ENCODE data around the gene MYO16.

The MYO16 gene

GRCh38 chr13:109126178-109126577, 496.8 kb downstream of the MYO16 start:
- WGBS, result 90% methylated on average over 5 of the region's 5 CpGs
- H3K4me1 ChIP-seq (ENCODE audit: insufficient read depth, low read length), result no peaks in the 10 kb centered on the region
- no peak overlapping the region for H3K4me3 ChIP-seq (ENCODE audit: low read length)
- no peak overlapping the region for H3K9ac ChIP-seq (ENCODE audit: low read depth, low read length)
- no peak overlapping the region for H3K27ac ChIP-seq (ENCODE audit: low read depth, low read length)
- H3K9me3 ChIP-seq (ENCODE audit: insufficient read depth, low read depth, low read length), result no peaks in the 10 kb centered on the region
- no peaks in the 10 kb centered on the region for H3K36me3 ChIP-seq (ENCODE audit: insufficient read depth, low read length)
- H3K27me3 ChIP-seq (ENCODE audit: insufficient read depth, low read length), result no peaks in the 10 kb centered on the region

- peaks cover 7% of the 10 kb centered on the region for H3K4me1 ChIP-seq (ENCODE audit: insufficient read depth, low read length)
- no peaks in the 10 kb centered on the region for H3K9me3 ChIP-seq (ENCODE audit: insufficient read depth, low read depth, low read length)
- no peak overlapping the region for H3K9ac ChIP-seq (ENCODE audit: low read depth, low read length)
- WGBS, result 95% methylated on average over 32 of the region's 34 CpGs
- no peaks in the 10 kb centered on the region for H3K36me3 ChIP-seq (ENCODE audit: insufficient read depth, low read length)
- no peaks in the 10 kb centered on the region for H3K27me3 ChIP-seq (ENCODE audit: insufficient read depth, low read length)
- no peak overlapping the region for H3K27ac ChIP-seq (ENCODE audit: low read depth, low read length)
- no peak overlapping the region for H3K4me3 ChIP-seq (ENCODE audit: low read length)
Observed at GRCh38 chr13:109126891-109127641, 497.7 kb downstream of the MYO16 start.

- WGBS, result 93% methylated on average over 5 of the region's 6 CpGs
- no peak overlapping the region for H3K27ac ChIP-seq (ENCODE audit: low read depth, low read length)
- no peaks in the 10 kb centered on the region for H3K9me3 ChIP-seq (ENCODE audit: insufficient read depth, low read depth, low read length)
- no peak overlapping the region for H3K9ac ChIP-seq (ENCODE audit: low read depth, low read length)
- no peaks in the 10 kb centered on the region for H3K36me3 ChIP-seq (ENCODE audit: insufficient read depth, low read length)
- H3K4me3 ChIP-seq (ENCODE audit: low read length), result no peak overlapping the region
- peaks cover 7% of the 10 kb centered on the region for H3K4me1 ChIP-seq (ENCODE audit: insufficient read depth, low read length)
- H3K27me3 ChIP-seq (ENCODE audit: insufficient read depth, low read length), result no peaks in the 10 kb centered on the region
Observed at GRCh38 chr13:109128121-109128520, 498.7 kb downstream of the MYO16 start.

- 87% methylated on average over 5 of the region's 6 CpGs for whole genome bisulfite sequencing
- Histone ChIP-seq H3K9ac (ENCODE audit: low read depth, low read length) (no peak overlapping the region), H3K9me3 (ENCODE audit: insufficient read depth, low read depth, low read length) (no peaks in the 10 kb centered on the region), H3K4me3 (ENCODE audit: low read length) (no peak overlapping the region), H3K4me1 (ENCODE audit: insufficient read depth, low read length) (peaks cover 7% of the 10 kb centered on the region), H3K27me3 (ENCODE audit: insufficient read depth, low read length) (no peaks in the 10 kb centered on the region), H3K36me3 (ENCODE audit: insufficient read depth, low read length) (no peaks in the 10 kb centered on the region), H3K27ac (ENCODE audit: low read depth, low read length) (no peak overlapping the region)
Observed at GRCh38 chr13:109130093-109130835, 500.9 kb downstream of the MYO16 start.

- WGBS, result 58% methylated on average over 10 of the region's 10 CpGs
- Histone ChIP-seq H3K9ac (ENCODE audit: low read depth, low read length) (no peak overlapping the region), H3K27ac (ENCODE audit: low read depth, low read length) (no peak overlapping the region; the same call in 1 of the 2 replicates), H3K36me3 (ENCODE audit: insufficient read depth, low read length) (no peaks in the 10 kb centered on the region), H3K27me3 (ENCODE audit: insufficient read depth, low read length) (no peaks in the 10 kb centered on the region), H3K4me1 (ENCODE audit: insufficient read depth, low read length) (peaks cover 7% of the 10 kb centered on the region), H3K9me3 (ENCODE audit: insufficient read depth, low read depth, low read length) (no peaks in the 10 kb centered on the region), H3K4me3 (ENCODE audit: low read length) (no peak overlapping the region)
Observed at GRCh38 chr13:109131698-109132257, 502.4 kb downstream of the MYO16 start.

- peaks cover 7% of the 10 kb centered on the region for H3K4me1 ChIP-seq (ENCODE audit: insufficient read depth, low read length)
- peaks cover 10% of the 10 kb centered on the region for H3K9me3 ChIP-seq (ENCODE audit: insufficient read depth, low read depth, low read length)
- no peak overlapping the region for H3K27ac ChIP-seq (ENCODE audit: low read depth, low read length)
- H3K4me3 ChIP-seq (ENCODE audit: low read length), result no peak overlapping the region
- H3K27me3 ChIP-seq (ENCODE audit: insufficient read depth, low read length), result no peaks in the 10 kb centered on the region
- H3K36me3 ChIP-seq (ENCODE audit: insufficient read depth, low read length), result no peaks in the 10 kb centered on the region
- 91% methylated on average over 6 of the region's 6 CpGs for WGBS
- H3K9ac ChIP-seq (ENCODE audit: low read depth, low read length), result no peak overlapping the region
Observed at GRCh38 chr13:109135018-109135417, 505.6 kb downstream of the MYO16 start.

GRCh38 chr13:109136873-109137272, 507.5 kb downstream of the MYO16 start:
- Histone ChIP-seq H3K36me3 (ENCODE audit: insufficient read depth, low read length) (no peaks in the 10 kb centered on the region), H3K27ac (ENCODE audit: low read depth, low read length) (no peak overlapping the region)
- 94% methylated on average over 2 of the region's 2 CpGs for WGBS

GRCh38 chr13:109139346-109139745, 509.9 kb downstream of the MYO16 start:
- no peaks in the 10 kb centered on the region for H3K4me1 ChIP-seq (ENCODE audit: insufficient read depth, low read length)
- H3K36me3 ChIP-seq (ENCODE audit: insufficient read depth, low read length), result no peaks in the 10 kb centered on the region
- no peak overlapping the region for H3K27ac ChIP-seq (ENCODE audit: low read depth, low read length)
- H3K9me3 ChIP-seq (ENCODE audit: insufficient read depth, low read depth, low read length), result peaks cover 12% of the 10 kb centered on the region
- no peaks in the 10 kb centered on the region for H3K27me3 ChIP-seq (ENCODE audit: insufficient read depth, low read length)
- H3K4me3 ChIP-seq (ENCODE audit: low read length), result no peak overlapping the region
- H3K9ac ChIP-seq (ENCODE audit: low read depth, low read length), result no peak overlapping the region
- WGBS, result 95% methylated on average over 9 of the region's 9 CpGs

More at GRCh38 chr13:109136873-109137272, 507.5 kb downstream of the MYO16 start:
- Histone ChIP-seq H3K9me3 (ENCODE audit: insufficient read depth, low read depth, low read length) (peaks cover 12% of the 10 kb centered on the region), H3K4me3 (ENCODE audit: low read length) (no peak overlapping the region), H3K4me1 (ENCODE audit: insufficient read depth, low read length) (peaks cover 1% of the 10 kb centered on the region), H3K9ac (ENCODE audit: low read depth, low read length) (no peak overlapping the region), H3K27me3 (ENCODE audit: insufficient read depth, low read length) (no peaks in the 10 kb centered on the region)

- Histone ChIP-seq H3K27ac (ENCODE audit: low read depth, low read length) (no peak overlapping the region), H3K9ac (ENCODE audit: low read depth, low read length) (no peak overlapping the region), H3K36me3 (ENCODE audit: insufficient read depth, low read length) (no peaks in the 10 kb centered on the region), H3K4me3 (ENCODE audit: low read length) (no peak overlapping the region), H3K4me1 (ENCODE audit: insufficient read depth, low read length) (no peaks in the 10 kb centered on the region), H3K9me3 (ENCODE audit: insufficient read depth, low read depth, low read length) (peaks cover 12% of the 10 kb centered on the region), H3K27me3 (ENCODE audit: insufficient read depth, low read length) (no peaks in the 10 kb centered on the region)
- WGBS, result 98% methylated on average over 33 of the region's 33 CpGs
Observed at GRCh38 chr13:109140054-109140453, 510.6 kb downstream of the MYO16 start.

- no peak overlapping the region for H3K4me3 ChIP-seq (ENCODE audit: low read length)
- H3K27me3 ChIP-seq (ENCODE audit: insufficient read depth, low read length), result no peaks in the 10 kb centered on the region
- no peak overlapping the region for H3K27ac ChIP-seq (ENCODE audit: low read depth, low read length)
- H3K36me3 ChIP-seq (ENCODE audit: insufficient read depth, low read length), result no peaks in the 10 kb centered on the region
- no peak overlapping the region for H3K9ac ChIP-seq (ENCODE audit: low read depth, low read length)
- H3K4me1 ChIP-seq (ENCODE audit: insufficient read depth, low read length), result no peaks in the 10 kb centered on the region
- H3K9me3 ChIP-seq (ENCODE audit: insufficient read depth, low read depth, low read length), result peaks cover 12% of the 10 kb centered on the region
- WGBS, result 97% methylated on average over 97 of the region's 97 CpGs
Observed at GRCh38 chr13:109140479-109141349, 511.3 kb downstream of the MYO16 start.

All from HUES64 (cell line).